ENCODE data around the gene NAB2. TPM values are rescaled to one million over a fixed set of nuclear protein-coding genes. Genes with fewer than 3 reads are reported as not detected.
"Not testable (repeated sequence)": the region's sequence is repeated elsewhere in the genome, so short reads cannot be mapped to it uniquely, and the experiment has no call there.

NAB2 gene
- total RNA-seq, 1 experiment from 2014 or later, result 19.4 TPM

GRCh38 chr12:57119294-57120085 lies 30.6 kb downstream of the NAB2 start:
- Histone ChIP-seq H3K27me3 (ENCODE audit: low read length) (no peaks in the 10 kb centered on the region), H2AFZ (ENCODE audit: low read length) (0 out of 2 replicates have a peak overlapping the region, but pooled peaks have one; percentile 8), H3K36me3 (ENCODE audit: insufficient read depth, low read length) (no peaks in the 10 kb centered on the region), H4K20me1 (ENCODE audit: insufficient read depth, low read depth, low read length) (no peaks in the 10 kb centered on the region), H3K27ac (ENCODE audit: low read length) (no peak overlapping the region), H3K9me2 (replicated peaks; ENCODE audit: insufficient read depth, low read length) (no peaks in the 10 kb centered on the region), H3K4me1 (ENCODE audit: low read length) (peaks cover 12% of the 10 kb centered on the region), H3K4me3 (ENCODE audit: low read length) (no peak overlapping the region), H3K4me2 (ENCODE audit: low read depth, low read length, poor library complexity, severe bottlenecking) (no peak overlapping the region), H3K9me3 (ENCODE audit: low read length) (peaks cover 7% of the 10 kb centered on the region; the same call in 1 of the 2 replicates), H3K79me2 (ENCODE audit: low read length) (no peaks in the 10 kb centered on the region), H3K9ac (ENCODE audit: low read length) (no peak overlapping the region)
- no peak for DNase-seq

GRCh38 chr12:57120718-57121117 lies 31.8 kb downstream of the NAB2 start:
- DNase-seq; H3K4me3 ChIP-seq (ENCODE audit: low read length): not testable (repeated sequence)

DNA sequence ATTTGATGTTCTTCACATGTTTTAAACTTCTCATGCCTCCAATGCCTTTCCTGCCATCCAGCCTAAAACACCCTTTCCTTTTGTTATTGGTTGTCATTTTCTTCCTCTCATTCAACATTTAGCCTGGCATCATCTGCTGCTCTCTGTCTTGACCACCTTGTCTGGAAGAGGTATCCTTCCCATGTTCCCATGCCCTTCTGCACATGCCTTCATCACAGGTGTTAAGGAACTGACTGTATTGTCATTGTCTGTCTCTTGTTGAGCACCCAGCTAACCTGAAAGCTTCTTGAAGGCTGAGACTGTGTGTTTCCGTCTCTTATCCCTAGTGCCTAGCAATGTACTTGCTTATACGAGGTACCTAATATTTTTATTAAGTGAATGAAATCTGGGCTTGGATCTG lies 34.9 kb downstream of the NAB2 start:
- H3K4me2 ChIP-seq (ENCODE audit: low read depth, low read length, poor library complexity, severe bottlenecking), result no peak overlapping the region
- H2AFZ ChIP-seq (ENCODE audit: low read length), result no peak overlapping the region
- DNase-seq, result no peak
- H3K9me2 ChIP-seq (replicated peaks; ENCODE audit: insufficient read depth, low read length), result no peaks in the 10 kb centered on the region
- no peaks in the 10 kb centered on the region for H4K20me1 ChIP-seq (ENCODE audit: insufficient read depth, low read depth, low read length)
- H3K4me3 ChIP-seq (ENCODE audit: low read length), result no peak overlapping the region
- H3K4me1 ChIP-seq (ENCODE audit: low read length), result peaks cover 21% of the 10 kb centered on the region
- no peak overlapping the region for H3K27ac ChIP-seq (ENCODE audit: low read length)
- no peaks in the 10 kb centered on the region for H3K36me3 ChIP-seq (ENCODE audit: insufficient read depth, low read length)
- peaks cover 7% of the 10 kb centered on the region; the same call in 1 of the 2 replicates for H3K9me3 ChIP-seq (ENCODE audit: low read length)
- H3K79me2 ChIP-seq (ENCODE audit: low read length), result no peaks in the 10 kb centered on the region
- no peak overlapping the region for H3K9ac ChIP-seq (ENCODE audit: low read length)
- H3K27me3 ChIP-seq (ENCODE audit: low read length), result no peaks in the 10 kb centered on the region

More at GRCh38 chr12:57120718-57121117, 31.8 kb downstream of the NAB2 start:
- H3K4me2 ChIP-seq (ENCODE audit: low read depth, low read length, poor library complexity, severe bottlenecking); H3K36me3 ChIP-seq (ENCODE audit: insufficient read depth, low read length); H3K27ac ChIP-seq (ENCODE audit: low read length); H3K9me2 ChIP-seq (replicated peaks; ENCODE audit: insufficient read depth, low read length); H2AFZ ChIP-seq (ENCODE audit: low read length); H3K79me2 ChIP-seq (ENCODE audit: low read length); H3K9ac ChIP-seq (ENCODE audit: low read length); H4K20me1 ChIP-seq (ENCODE audit: insufficient read depth, low read depth, low read length); H3K27me3 ChIP-seq (ENCODE audit: low read length); H3K9me3 ChIP-seq (ENCODE audit: low read length): not testable (repeated sequence)
- H3K4me1 ChIP-seq (ENCODE audit: low read length), result peaks cover 12% of the 10 kb centered on the region

DNA sequence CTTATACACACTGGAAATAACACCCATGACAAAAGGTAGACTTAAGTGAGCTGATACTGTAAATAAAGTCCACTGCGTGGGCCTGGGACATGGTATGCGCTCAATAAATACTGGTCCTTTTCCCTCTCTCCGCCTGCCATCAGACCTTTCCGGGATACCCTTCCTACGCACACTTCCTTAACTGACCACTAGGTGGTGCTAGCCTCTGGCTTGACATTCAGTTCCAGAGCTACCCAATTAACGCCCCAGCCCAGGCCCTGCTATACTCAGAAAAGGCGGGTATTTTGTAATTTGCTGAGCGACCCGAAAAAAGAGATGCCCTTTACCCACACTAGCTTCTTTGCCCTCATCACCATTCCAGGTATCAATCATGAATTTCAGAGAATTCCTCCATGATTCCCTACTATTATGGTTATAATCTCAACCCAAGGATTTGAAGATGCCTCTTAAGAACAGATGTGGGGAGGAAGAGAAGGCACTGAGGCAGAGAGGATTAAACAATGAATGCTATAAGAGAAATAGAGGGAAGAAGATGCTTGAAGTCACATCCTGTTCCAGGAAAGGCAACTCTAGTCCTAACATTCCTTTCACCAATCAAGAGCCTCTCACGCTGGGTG lies 35.5 kb downstream of the NAB2 start:
- H3K79me2 ChIP-seq (ENCODE audit: low read length), result no peaks in the 10 kb centered on the region
- H3K27ac ChIP-seq (ENCODE audit: low read length), result no peak overlapping the region
- DNase-seq, result peak; percentile 92
- H3K36me3 ChIP-seq (ENCODE audit: insufficient read depth, low read length), result no peaks in the 10 kb centered on the region
- peaks cover 7% of the 10 kb centered on the region; the same call in 1 of the 2 replicates for H3K9me3 ChIP-seq (ENCODE audit: low read length)
- H3K4me3 ChIP-seq (ENCODE audit: low read length), result no peak overlapping the region
- no peak overlapping the region for H3K9ac ChIP-seq (ENCODE audit: low read length)
- H4K20me1 ChIP-seq (ENCODE audit: insufficient read depth, low read depth, low read length), result no peaks in the 10 kb centered on the region
- peaks cover 15% of the 10 kb centered on the region for H3K4me1 ChIP-seq (ENCODE audit: low read length)
- H2AFZ ChIP-seq (ENCODE audit: low read length), result no peak overlapping the region
- H3K27me3 ChIP-seq (ENCODE audit: low read length), result no peaks in the 10 kb centered on the region
- H3K4me2 ChIP-seq (ENCODE audit: low read depth, low read length, poor library complexity, severe bottlenecking), result no peak overlapping the region
- H3K9me2 ChIP-seq (replicated peaks; ENCODE audit: insufficient read depth, low read length), result no peaks in the 10 kb centered on the region

DNA sequence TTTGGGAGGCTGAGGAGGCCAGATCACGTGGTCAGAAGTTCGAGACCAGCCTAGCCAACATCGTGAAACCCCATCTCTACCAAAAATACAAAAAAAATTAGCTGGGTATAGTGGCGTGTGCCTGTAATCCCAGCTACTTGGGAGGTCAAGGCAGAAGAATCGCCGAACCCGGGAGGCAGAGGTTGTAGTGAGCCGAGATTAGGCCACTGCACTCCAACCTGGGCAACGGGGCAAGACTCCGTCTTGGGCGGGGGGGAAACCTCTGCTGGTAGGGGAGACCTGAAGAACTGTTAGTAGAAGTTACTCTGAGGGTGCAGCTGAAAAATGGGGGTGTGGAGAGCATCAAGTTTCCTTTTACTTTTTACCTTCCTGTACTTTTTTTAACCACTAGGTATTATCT lies 37.1 kb downstream of the NAB2 start:
- Histone ChIP-seq H4K20me1 (ENCODE audit: insufficient read depth, low read depth, low read length) (no peaks in the 10 kb centered on the region), H3K27ac (ENCODE audit: low read length) (no peak overlapping the region), H3K9ac (ENCODE audit: low read length) (no peak overlapping the region), H3K9me3 (ENCODE audit: low read length) (peaks cover 7% of the 10 kb centered on the region; the same call in 1 of the 2 replicates), H3K36me3 (ENCODE audit: insufficient read depth, low read length) (no peaks in the 10 kb centered on the region), H2AFZ (ENCODE audit: low read length) (no peak overlapping the region), H3K4me2 (ENCODE audit: low read depth, low read length, poor library complexity, severe bottlenecking) (no peak overlapping the region), H3K27me3 (ENCODE audit: low read length) (no peaks in the 10 kb centered on the region), H3K79me2 (ENCODE audit: low read length) (no peaks in the 10 kb centered on the region), H3K9me2 (replicated peaks; ENCODE audit: insufficient read depth, low read length) (no peaks in the 10 kb centered on the region), H3K4me3 (ENCODE audit: low read length) (no peak overlapping the region), H3K4me1 (ENCODE audit: low read length) (peaks cover 12% of the 10 kb centered on the region)
- DNase-seq, result no peak

- H3K4me1 ChIP-seq (ENCODE audit: low read length), result peaks cover 12% of the 10 kb centered on the region
- H2AFZ ChIP-seq (ENCODE audit: low read length), result no peak overlapping the region
- no peaks in the 10 kb centered on the region for H3K79me2 ChIP-seq (ENCODE audit: low read length)
- no peak for DNase-seq
- peaks cover 7% of the 10 kb centered on the region; the same call in 1 of the 2 replicates for H3K9me3 ChIP-seq (ENCODE audit: low read length)
- no peaks in the 10 kb centered on the region for H3K27me3 ChIP-seq (ENCODE audit: low read length)
- no peak overlapping the region for H3K4me2 ChIP-seq (ENCODE audit: low read depth, low read length, poor library complexity, severe bottlenecking)
- H3K36me3 ChIP-seq (ENCODE audit: insufficient read depth, low read length), result no peaks in the 10 kb centered on the region
- no peak overlapping the region for H3K9ac ChIP-seq (ENCODE audit: low read length)
- no peaks in the 10 kb centered on the region for H3K9me2 ChIP-seq (replicated peaks; ENCODE audit: insufficient read depth, low read length)
- H4K20me1 ChIP-seq (ENCODE audit: insufficient read depth, low read depth, low read length), result no peaks in the 10 kb centered on the region
- no peak overlapping the region for H3K27ac ChIP-seq (ENCODE audit: low read length)
- no peak overlapping the region for H3K4me3 ChIP-seq (ENCODE audit: low read length)
These were observed 37.6 kb downstream of the NAB2 start for GRCh38 chr12:57126561-57126960.

GRCh38 chr12:57127101-57127725 lies 38.3 kb downstream of the NAB2 start:
- no peaks in the 10 kb centered on the region for H4K20me1 ChIP-seq (ENCODE audit: insufficient read depth, low read depth, low read length)
- no peaks in the 10 kb centered on the region for H3K79me2 ChIP-seq (ENCODE audit: low read length)
- peaks cover 6% of the 10 kb centered on the region; the same call in 1 of the 2 replicates for H3K9me3 ChIP-seq (ENCODE audit: low read length)
- DNase-seq, result peak; percentile 75
- peak overlapping the region; percentile 72; the same call in 1 of the 2 replicates for H2AFZ ChIP-seq (ENCODE audit: low read length)
- H3K36me3 ChIP-seq (ENCODE audit: insufficient read depth, low read length), result no peaks in the 10 kb centered on the region
- peak overlapping the region; percentile 69 for H3K4me3 ChIP-seq (ENCODE audit: low read length)
- peak overlapping the region; percentile 72 for H3K9ac ChIP-seq (ENCODE audit: low read length)
- peaks cover 12% of the 10 kb centered on the region for H3K4me1 ChIP-seq (ENCODE audit: low read length)
- H3K9me2 ChIP-seq (replicated peaks; ENCODE audit: insufficient read depth, low read length), result no peaks in the 10 kb centered on the region
- H3K27ac ChIP-seq (ENCODE audit: low read length), result no peak overlapping the region
- no peaks in the 10 kb centered on the region for H3K27me3 ChIP-seq (ENCODE audit: low read length)
- peak overlapping the region; percentile 75 for H3K4me2 ChIP-seq (ENCODE audit: low read depth, low read length, poor library complexity, severe bottlenecking)

Data from Karpas-422 (cell line).